ENCODE results near the gene SPATA31A6.
"Not testable (repeated sequence)": the region's sequence is repeated elsewhere in the genome, so short reads cannot be mapped to it uniquely, and the experiment has no call there.

The SPATA31A6 gene

GRCh38 chr9:42183359-42183758, at the start of gene SPATA31A6:
TSS of gene SPATA31A6 (plus strand) at chr9:42183659. CDS start at chr9:42183688, 29 bp downstream.
- not testable (repeated sequence) for FAIRE-seq; DNase-seq (ENCODE audit: insufficient read length, low spot score)

- not testable (repeated sequence) for FAIRE-seq; DNase-seq (ENCODE audit: insufficient read length, low spot score)
- TF ChIP-seq CTCF (IDR thresholded peaks at IDR 0.05; ENCODE audit: insufficient read depth, missing control alignments) = peak; percentile 16
Measured at GRCh38 chr9:42160299-42160698, 23.2 kb upstream of the SPATA31A6 start.

DNA sequence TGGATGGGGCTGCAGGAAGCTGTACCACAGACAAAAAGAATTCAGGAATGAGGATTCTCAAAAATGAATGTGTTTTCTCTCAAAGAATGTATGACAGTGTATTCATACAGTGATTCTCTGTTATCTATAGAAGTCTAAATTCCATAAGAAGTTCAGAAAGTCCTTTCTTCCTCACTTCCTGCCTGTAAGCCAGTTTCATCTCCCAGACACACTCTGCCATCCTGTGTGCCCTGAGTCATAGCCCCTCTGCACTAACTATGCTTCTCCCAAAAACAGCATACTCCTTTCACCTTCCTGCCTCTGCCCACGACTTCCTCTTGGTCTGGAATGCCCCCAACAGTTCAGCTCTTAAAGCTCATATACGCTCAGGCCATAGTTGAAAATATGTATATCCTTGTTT, 36.4 kb downstream of the SPATA31A6 start:
- FAIRE-seq; DNase-seq (ENCODE audit: insufficient read length, low spot score): not testable (repeated sequence)

GRCh38 chr9:42223230-42223629, 39.8 kb downstream of the SPATA31A6 start:
- FAIRE-seq; DNase-seq (ENCODE audit: insufficient read length, low spot score): not testable (repeated sequence)

- DNase-seq (ENCODE audit: insufficient read length, low spot score); FAIRE-seq: not testable (repeated sequence)
Measured at GRCh38 chr9:42233031-42233430, 49.6 kb downstream of the SPATA31A6 start.

- not testable (repeated sequence) for FAIRE-seq; DNase-seq (ENCODE audit: insufficient read length, low spot score)
Measured at GRCh38 chr9:42234610-42235009, 51.2 kb downstream of the SPATA31A6 start.

GRCh38 chr9:42235352-42235991, 52.0 kb downstream of the SPATA31A6 start:
- not testable (repeated sequence) for FAIRE-seq; DNase-seq (ENCODE audit: insufficient read length, low spot score)

- DNase-seq (ENCODE audit: insufficient read length, low spot score); FAIRE-seq: not testable (repeated sequence)
Measured at GRCh38 chr9:42236097-42236496, 52.6 kb downstream of the SPATA31A6 start.

GRCh38 chr9:42237381-42237780, 53.9 kb downstream of the SPATA31A6 start:
- not testable (repeated sequence) for DNase-seq (ENCODE audit: insufficient read length, low spot score); FAIRE-seq

GRCh38 chr9:42238862-42239261, 55.4 kb downstream of the SPATA31A6 start:
- FAIRE-seq; DNase-seq (ENCODE audit: insufficient read length, low spot score): not testable (repeated sequence)

Measured in D721Med (cell line).